T-helper 17 cell (primary cell): ENCODE results near the gene SPARCL1. TPM values are rescaled to one million over a fixed set of nuclear protein-coding genes. Genes with fewer than 3 reads are reported as not detected.
"Not testable (repeated sequence)": the region's sequence is repeated elsewhere in the genome, so short reads cannot be mapped to it uniquely, and the experiment has no call there.

Source experiments
- ATAC-seq: fragments of 150-1000 bp; cut with Tn5 transposase; 2 replicates; pipeline ENCODE4 v1.10.0; 2021; ENCODE audit warnings: mild to moderate bottlenecking, moderate library complexity
- DNase-seq, 3 donors: peaks; one replicate each; pipeline versions ENCODE4 v3.0.0 to v3.0.0-alpha.2; 2020 to 2021
- H3K9me3 ChIP-seq: one replicate; pipeline ENCODE4 v1.7.0; 2013; ENCODE audit warnings: low read length, mild to moderate bottlenecking; ENCODE audit not compliant: control insufficient read depth, poor library complexity, severe bottlenecking
- H3K27ac Mint-ChIP-seq: one replicate; pipeline ENCODE4 v1.8.0; 2022; ENCODE audit warnings: mild to moderate bottlenecking, moderate library complexity, mixed read lengths
- H3K27me3 Mint-ChIP-seq: one replicate; pipeline ENCODE4 v1.8.0; 2022; ENCODE audit warnings: mixed read lengths
- H3K36me3 Mint-ChIP-seq: one replicate; pipeline ENCODE4 v1.8.0; 2022; ENCODE audit warnings: low read depth, mixed read lengths
- H3K4me1 Mint-ChIP-seq: one replicate; pipeline ENCODE4 v1.8.0; 2022; ENCODE audit warnings: mild to moderate bottlenecking, mixed read lengths
- H3K4me3 Mint-ChIP-seq: one replicate; pipeline ENCODE4 v1.8.0; 2022; ENCODE audit warnings: mild to moderate bottlenecking, moderate library complexity, mixed read lengths
- total RNA-seq, 4 donors: library from RNA in 2 of 4; stranded (reverse) in 2 of 4; gene quantifications; one replicate each; pipeline ENCODE4 v1.2.3 and lab custom pipeline; 2022 to 2026

The SPARCL1 gene
- total RNA-seq, 2 donors from 2014 or later, result not detected

DNA sequence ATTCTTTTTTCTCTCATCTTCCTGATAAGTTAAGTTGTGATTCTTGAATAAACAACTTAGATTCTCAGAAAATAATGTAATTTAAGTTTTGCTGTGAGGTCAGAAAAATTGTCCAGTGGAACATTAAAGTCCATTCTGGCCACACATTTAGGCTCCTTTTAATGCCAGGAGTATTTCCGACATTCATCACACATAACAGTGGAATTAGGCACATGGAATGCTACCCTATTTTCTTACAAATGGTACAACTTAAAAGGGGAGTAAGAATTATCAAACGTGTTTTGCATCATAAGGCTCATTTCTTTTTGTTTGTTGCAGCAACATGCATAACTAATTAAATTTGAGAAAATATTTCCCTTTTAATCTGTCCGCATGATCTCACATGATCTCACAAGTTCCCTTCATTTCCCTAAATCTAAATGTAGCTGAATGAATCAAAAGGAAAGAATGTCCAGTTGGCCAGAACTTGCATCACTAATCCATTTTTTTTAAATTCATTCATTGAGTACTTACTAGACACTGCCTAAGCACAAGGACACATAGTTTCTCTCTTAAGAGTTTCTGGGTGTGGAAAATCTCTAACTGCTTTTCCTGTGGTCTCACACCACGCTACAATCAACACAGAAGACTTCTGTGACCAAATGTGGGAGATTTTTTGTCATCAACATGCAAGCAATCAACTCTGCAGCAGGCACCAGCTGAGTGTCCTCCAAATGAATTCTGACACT lies 22.0 kb downstream of the SPARCL1 start:
- no peaks in the 10 kb centered on the region for H3K4me1 Mint-ChIP-seq
- peaks cover 6% of the 10 kb centered on the region for H3K27me3 Mint-ChIP-seq
- no peak overlapping the region for H3K4me3 Mint-ChIP-seq
- ATAC-seq (no peak), DNase-seq (no peak)
- no peaks in the 10 kb centered on the region for H3K36me3 Mint-ChIP-seq
- H3K27ac Mint-ChIP-seq, result no peak overlapping the region
- no peaks in the 10 kb centered on the region for H3K9me3 ChIP-seq

DNA sequence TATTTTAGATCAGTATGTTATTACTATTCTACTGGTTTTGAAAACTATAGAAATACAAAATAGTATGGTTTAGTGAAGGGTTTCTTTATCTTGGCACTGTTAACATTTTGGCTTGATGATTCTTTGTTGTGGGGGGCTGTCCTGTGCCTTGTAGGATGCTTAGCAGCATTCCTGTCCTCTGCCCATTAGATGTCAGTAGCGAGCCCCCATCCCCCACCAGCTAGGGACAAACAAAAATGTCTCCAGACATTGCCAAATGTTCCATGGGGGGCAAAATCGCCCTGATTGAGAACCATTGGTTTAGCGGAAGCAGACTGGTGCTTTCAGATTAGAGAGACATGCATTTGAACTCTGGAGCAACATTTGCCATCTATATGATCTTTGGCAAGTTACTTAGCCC lies 23.3 kb downstream of the SPARCL1 start:
- H3K27ac Mint-ChIP-seq, result no peak overlapping the region
- no peaks in the 10 kb centered on the region for H3K36me3 Mint-ChIP-seq
- peaks cover 6% of the 10 kb centered on the region for H3K27me3 Mint-ChIP-seq
- DNase-seq (no peak), ATAC-seq (no peak)
- no peaks in the 10 kb centered on the region for H3K9me3 ChIP-seq
- no peak overlapping the region for H3K4me3 Mint-ChIP-seq
- H3K4me1 Mint-ChIP-seq, result no peaks in the 10 kb centered on the region

DNA sequence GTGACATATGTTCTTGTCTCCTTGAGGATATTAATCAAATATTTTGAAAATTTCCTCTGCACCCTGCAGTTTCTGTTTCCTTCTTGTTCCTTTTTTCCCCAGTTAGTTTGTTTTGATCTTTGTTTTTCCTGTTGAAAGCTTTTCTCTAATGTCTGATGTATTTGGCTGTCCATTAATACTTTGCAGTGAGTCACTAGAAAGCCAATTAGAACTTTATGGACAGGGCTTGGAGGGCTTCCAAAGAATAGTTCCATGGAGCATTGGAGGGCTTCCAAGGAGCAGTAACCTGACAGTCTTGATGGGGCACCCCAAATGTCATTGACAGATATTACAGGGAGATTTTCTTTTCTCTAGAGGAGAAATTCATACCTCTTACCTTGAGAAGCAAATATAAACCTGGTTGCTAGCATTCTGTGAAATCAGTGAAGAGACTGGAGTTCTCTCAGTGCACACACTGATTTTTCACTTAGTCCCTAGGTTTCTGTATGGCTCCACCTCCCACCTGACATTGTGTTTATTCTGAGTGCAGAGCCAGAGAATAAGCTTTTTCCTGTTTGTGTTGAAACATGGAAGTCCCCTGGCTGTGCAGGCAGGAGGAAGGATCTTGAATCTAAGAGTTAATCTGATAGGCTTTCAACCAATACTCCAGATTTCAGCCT lies 26.5 kb downstream of the SPARCL1 start:
- no peaks in the 10 kb centered on the region for H3K9me3 ChIP-seq
- no peak overlapping the region for H3K27ac Mint-ChIP-seq
- DNase-seq (no peak), ATAC-seq (no peak)
- peaks cover 6% of the 10 kb centered on the region for H3K27me3 Mint-ChIP-seq
- peaks cover 7% of the 10 kb centered on the region for H3K4me1 Mint-ChIP-seq
- no peak overlapping the region for H3K4me3 Mint-ChIP-seq
- H3K36me3 Mint-ChIP-seq, result no peaks in the 10 kb centered on the region

DNA sequence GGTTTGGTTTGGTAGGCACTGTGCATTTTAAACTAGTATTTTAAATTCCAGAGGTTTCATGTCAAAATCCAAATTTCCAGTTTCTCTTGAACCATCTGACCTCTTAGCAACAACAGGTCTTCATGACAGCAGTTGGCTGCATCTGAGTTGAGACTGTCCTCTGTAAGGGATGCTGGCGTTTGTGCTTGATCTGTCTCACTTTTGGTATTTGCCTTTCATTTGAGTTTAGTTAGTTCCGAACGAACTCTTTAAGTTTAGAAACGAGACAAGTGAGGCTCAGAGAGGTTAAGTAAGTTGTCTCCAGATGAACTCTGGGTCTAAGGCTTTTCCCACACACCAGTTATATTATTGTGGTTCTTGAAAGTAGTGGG lies 29.1 kb downstream of the SPARCL1 start:
- Mint-ChIP-seq H3K4me3 (no peak overlapping the region), H3K27ac (no peak overlapping the region), H3K36me3 (no peaks in the 10 kb centered on the region), H3K27me3 (peaks cover 6% of the 10 kb centered on the region), H3K4me1 (peaks cover 7% of the 10 kb centered on the region)
- no peaks in the 10 kb centered on the region for H3K9me3 ChIP-seq
- ATAC-seq (no peak), DNase-seq (no peak)

DNA sequence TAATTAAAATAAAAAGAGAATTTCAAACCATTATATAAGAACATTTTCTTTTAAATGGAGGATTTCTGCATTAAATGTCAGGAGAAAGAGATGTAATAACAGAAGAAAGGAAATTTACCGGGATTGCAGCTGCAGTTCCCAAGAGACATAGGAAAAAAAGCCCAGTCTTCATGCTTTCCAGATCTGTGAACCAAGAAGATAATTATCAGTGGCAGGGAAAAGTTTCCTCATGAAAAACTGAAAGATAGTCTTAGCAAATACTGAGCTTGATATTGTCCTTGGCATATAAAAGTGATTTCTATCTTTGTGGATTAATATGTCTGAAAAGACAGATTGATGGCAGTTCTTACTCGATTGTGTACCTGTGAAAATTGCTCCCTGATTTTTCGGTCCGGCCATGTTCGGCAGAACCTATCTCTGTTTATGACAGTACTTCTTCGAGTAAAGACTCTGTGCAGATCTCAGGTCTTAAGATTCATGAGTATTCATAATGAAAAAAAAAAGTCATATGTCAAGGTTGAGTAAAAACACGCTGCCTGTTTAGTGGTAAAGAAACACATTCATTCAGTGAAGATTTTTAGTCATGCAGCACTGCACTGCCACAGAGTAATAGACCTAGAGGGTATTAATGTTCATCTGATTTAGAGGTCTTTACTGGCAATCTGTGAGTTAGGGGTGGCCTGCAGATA lies 29.6 kb downstream of the SPARCL1 start:
- Mint-ChIP-seq H3K4me1 (peaks cover 7% of the 10 kb centered on the region), H3K27ac (no peak overlapping the region), H3K27me3 (peaks cover 6% of the 10 kb centered on the region), H3K36me3 (no peaks in the 10 kb centered on the region), H3K4me3 (peak overlapping the region; percentile 36)
- no peak for DNase-seq
- ATAC-seq, result no peak
- H3K9me3 ChIP-seq, result no peaks in the 10 kb centered on the region

DNA sequence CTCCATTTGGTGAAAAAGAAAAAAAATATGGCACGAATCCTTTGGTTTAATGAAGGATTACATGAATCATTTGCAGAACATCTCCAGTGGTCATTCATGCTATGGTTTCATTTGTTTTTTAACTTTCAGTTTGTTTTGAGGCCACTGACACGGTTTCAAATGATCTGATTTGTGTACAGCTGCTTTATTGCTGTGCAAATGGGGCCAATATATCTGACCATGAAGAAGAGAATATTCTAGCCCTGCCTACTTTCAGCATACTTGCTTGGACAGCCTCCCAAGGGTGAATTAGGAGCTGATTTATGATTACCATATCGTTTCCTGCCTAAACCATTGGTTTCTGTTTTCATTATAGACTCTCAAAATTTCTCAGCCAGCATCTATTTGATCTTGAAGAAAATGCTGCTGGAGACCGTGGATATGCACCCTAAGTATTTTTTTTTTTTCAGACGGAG lies 30.7 kb downstream of the SPARCL1 start:
- peaks cover 7% of the 10 kb centered on the region for H3K4me1 Mint-ChIP-seq
- DNase-seq (no peak), ATAC-seq (no peak)
- no peak overlapping the region for H3K4me3 Mint-ChIP-seq
- H3K36me3 Mint-ChIP-seq, result no peaks in the 10 kb centered on the region
- peak overlapping the region; percentile 9 for H3K27ac Mint-ChIP-seq
- H3K9me3 ChIP-seq, result no peaks in the 10 kb centered on the region
- H3K27me3 Mint-ChIP-seq, result peaks cover 6% of the 10 kb centered on the region

DNA sequence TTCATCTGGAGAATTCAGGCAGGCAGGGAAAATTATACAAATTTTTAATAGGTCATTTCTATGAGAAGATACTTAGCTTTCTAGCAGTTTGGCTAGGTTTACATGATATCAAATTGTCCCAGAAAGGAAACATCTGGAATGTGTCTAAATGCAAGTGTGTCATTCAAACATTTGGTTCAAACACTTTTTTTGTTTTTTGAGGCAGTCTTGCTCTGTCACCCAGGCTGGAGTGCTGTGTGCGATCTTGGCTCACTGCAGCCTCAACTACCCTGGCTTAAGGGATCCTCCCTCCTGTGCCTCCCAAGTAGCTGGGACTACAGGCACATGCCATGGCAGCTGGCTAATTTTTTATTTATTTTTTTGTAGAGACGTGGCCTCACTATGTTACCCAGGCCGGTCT lies 31.6 kb downstream of the SPARCL1 start:
- H3K9me3 ChIP-seq, result no peaks in the 10 kb centered on the region
- no peaks in the 10 kb centered on the region for H3K36me3 Mint-ChIP-seq
- peaks cover 7% of the 10 kb centered on the region for H3K4me1 Mint-ChIP-seq
- ATAC-seq (no peak), DNase-seq (no peak)
- H3K4me3 Mint-ChIP-seq, result no peak overlapping the region
- peaks cover 4% of the 10 kb centered on the region for H3K27me3 Mint-ChIP-seq
- no peak overlapping the region for H3K27ac Mint-ChIP-seq

DNA sequence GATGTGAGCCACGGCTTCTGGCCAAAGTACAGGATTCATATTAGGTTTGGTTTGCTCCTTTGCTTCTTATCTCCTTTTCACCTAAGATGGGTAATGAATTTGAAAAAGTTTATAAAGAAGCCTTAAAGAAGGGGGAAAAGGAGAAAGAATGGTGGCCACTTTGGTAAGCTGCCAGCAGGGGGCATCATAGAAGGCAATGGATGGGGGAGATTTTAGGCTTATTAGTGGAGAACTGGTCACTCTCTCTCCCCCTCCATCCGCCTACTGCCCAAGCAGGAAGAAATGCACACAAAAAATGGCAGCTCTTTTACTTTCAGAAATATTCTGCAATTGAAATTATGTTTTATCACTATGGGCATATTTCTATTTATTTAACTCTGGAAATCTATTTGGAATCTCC lies 32.0 kb downstream of the SPARCL1 start:
- Mint-ChIP-seq H3K4me1 (peaks cover 7% of the 10 kb centered on the region), H3K27ac (no peak overlapping the region), H3K27me3 (no peaks in the 10 kb centered on the region), H3K4me3 (no peak overlapping the region), H3K36me3 (no peaks in the 10 kb centered on the region)
- H3K9me3 ChIP-seq, result no peaks in the 10 kb centered on the region
- ATAC-seq (no peak), DNase-seq (no peak)

DNA sequence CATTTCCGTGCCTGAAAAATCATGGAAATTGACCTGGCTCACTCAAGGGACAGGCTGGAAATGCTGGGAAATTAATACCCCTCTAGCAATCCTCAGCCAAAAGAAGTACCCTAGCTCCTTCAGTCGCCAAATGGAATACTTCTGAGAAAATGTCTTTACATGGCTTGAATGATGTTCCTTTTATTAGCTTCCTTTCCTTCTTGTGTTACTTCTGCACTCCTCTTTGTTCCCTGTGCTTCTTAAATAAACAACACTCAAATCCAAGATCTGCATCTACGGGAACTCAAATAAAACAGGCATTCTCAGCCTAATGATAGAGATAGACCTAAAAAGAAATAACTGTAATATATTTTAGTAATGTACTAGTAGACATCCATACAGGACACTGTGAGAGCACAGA lies 36.1 kb downstream of the SPARCL1 start:
- Mint-ChIP-seq H3K27ac (no peak overlapping the region), H3K4me1 (no peaks in the 10 kb centered on the region), H3K27me3 (no peaks in the 10 kb centered on the region), H3K36me3 (no peaks in the 10 kb centered on the region), H3K4me3 (no peak overlapping the region)
- no peaks in the 10 kb centered on the region for H3K9me3 ChIP-seq
- ATAC-seq (no peak), DNase-seq (no peak)

DNA sequence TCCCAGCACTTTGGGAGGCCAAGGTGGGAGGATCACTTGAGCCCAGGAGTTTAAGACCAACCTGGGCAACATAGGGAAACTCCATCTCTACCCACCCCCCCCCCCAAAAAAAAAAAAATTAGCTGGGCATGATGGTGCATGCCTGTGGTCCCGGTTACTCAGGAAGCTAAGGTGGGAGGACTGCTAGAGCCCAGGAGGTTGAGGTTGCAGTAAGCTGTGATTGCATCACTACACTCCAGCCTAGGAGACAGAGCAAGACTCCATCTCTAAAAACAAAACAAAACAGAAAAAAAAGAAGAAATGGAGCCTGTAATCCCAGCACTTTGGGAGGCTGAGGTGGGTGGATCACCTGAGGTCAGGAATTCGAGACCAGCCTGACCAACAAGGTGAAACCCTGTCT lies 37.3 kb downstream of the SPARCL1 start:
- ATAC-seq, H3K9me3 ChIP-seq, H3K4me3 Mint-ChIP-seq, DNase-seq, H3K27me3 Mint-ChIP-seq, H3K27ac Mint-ChIP-seq, H3K36me3 Mint-ChIP-seq, H3K4me1 Mint-ChIP-seq: not testable (repeated sequence)

DNA sequence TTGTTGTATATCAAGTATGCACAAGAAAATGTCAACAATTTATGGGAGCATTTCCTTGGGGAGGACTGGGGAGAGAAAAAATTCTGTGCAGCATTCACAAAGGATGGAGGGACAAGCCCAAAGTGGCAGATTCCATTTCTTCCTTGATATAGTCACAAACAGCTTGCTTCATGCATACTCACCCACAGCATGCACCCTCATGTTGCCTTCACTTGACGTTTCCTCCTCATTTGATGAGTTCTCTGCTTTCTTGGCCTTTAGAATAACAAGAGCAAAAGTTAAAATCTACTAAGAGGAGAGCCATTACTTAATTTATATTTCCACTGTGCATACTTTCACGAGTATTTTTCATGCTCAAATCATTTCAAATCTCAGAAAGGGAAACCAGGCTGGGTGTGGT lies 37.7 kb downstream of the SPARCL1 start:
- Mint-ChIP-seq H3K27ac (no peak overlapping the region), H3K4me3 (no peak overlapping the region), H3K27me3 (no peaks in the 10 kb centered on the region), H3K4me1 (no peaks in the 10 kb centered on the region), H3K36me3 (peaks cover 2% of the 10 kb centered on the region)
- no peaks in the 10 kb centered on the region for H3K9me3 ChIP-seq
- no peak for DNase-seq
- no peak for ATAC-seq

DNA sequence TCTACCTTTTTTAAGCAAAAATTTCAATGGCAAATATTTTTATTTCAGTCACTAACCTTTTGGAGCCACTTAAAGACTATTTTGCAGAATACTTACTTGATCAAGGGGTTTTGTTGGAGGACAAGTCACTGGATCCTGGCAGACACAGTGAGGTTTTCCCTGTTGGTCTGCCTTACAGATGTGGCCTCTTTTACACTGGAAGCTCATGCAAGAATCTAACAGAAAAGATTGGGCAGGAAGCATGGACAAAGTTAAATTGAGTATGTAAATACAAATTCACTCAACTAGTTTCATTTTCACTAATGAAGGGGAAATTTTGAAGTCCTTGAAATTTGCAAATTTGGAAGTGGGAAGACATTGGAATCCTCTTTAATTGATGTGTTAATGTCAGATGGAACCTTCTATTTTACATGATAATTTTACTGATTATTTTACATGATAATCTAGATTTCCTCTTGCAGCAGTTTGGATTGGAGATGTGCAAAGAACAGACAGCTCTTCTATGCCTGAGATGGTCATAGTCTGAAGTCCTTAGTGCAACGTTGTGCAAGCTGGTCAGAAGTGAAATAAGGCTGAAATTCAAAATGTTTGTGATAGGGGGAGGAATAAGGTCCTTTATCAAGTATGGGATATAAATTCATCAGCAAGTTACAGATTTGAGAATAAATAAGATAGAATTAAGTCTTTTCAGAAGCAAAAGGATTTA lies 38.4 kb downstream of the SPARCL1 start:
- no peaks in the 10 kb centered on the region for H3K27me3 Mint-ChIP-seq
- H3K36me3 Mint-ChIP-seq, result peaks cover 5% of the 10 kb centered on the region
- no peaks in the 10 kb centered on the region for H3K9me3 ChIP-seq
- no peaks in the 10 kb centered on the region for H3K4me1 Mint-ChIP-seq
- DNase-seq (no peak), ATAC-seq (no peak)
- H3K27ac Mint-ChIP-seq, result no peak overlapping the region
- no peak overlapping the region for H3K4me3 Mint-ChIP-seq

DNA sequence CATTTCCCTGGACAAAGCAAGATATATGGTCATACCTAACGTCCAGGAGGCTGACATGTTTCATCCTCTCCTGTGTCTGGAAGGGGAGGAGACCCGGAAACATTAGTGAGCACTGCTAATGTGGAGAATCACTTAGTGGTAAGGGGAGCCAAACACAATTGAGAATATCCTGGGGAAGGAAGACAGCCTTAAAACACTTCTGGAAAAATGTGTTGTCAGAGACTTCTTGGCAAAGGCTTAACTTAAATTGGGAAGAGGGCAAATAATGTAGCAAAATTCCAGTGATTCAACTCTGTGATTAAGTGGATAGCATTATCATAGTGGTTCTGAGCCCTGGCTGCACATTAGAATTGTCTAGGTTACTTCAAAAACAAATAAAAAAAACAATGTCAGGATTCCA lies 39.5 kb downstream of the SPARCL1 start:
- no peak for ATAC-seq
- Mint-ChIP-seq H3K27ac (no peak overlapping the region), H3K36me3 (peaks cover 5% of the 10 kb centered on the region), H3K27me3 (no peaks in the 10 kb centered on the region), H3K4me3 (no peak overlapping the region), H3K4me1 (no peaks in the 10 kb centered on the region)
- H3K9me3 ChIP-seq, result no peaks in the 10 kb centered on the region
- DNase-seq, result no peak
